ENCODE results near the gene C1QTNF12.
A peak's percentile ranks its signal among the peaks of the same experiment; 100 is the strongest.

C1QTNF12 gene

DNA sequence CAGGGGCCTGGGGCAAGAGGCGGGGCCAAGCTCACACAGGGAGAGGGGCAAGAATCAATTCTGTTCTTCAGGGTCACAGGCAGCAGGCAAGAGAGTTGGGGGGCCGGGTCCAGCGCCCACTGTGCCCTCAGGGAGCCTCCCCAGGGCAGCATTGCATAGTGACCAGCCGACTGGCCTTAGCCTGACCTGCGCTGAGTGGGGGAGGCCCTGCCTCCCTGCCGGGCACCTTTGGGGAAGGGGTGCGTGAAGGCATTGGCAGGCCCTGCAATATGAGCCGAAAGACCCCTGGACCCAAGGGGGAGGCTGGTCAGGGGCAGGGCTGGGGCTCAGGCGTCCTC, 45.9 kb upstream of the C1QTNF12 start:
- ChIA-PET POLR2A (interaction anchor here (1.2 to 1.5 kb wide), 2 partner anchors 9 to 19 kb away, joined by 3 read pairs; partner anchors contain the start of gene UBE2J2), CTCF (interaction anchor here (0.6 to 2.4 kb wide), 6 partner anchors 8 to 172 kb away, joined by 3 to 9 read pairs (median 3); no protein-coding TSS in a partner anchor)
- no peak for DNase-seq (ENCODE audit: extremely low spot score)
- TF ChIP-seq FOXM1 (IDR thresholded peaks at IDR 0.05; ENCODE audit: borderline replicate concordance) (no peak), NFRKB (IDR thresholded peaks at IDR 0.05) (no peak), ARNT (IDR thresholded peaks at IDR 0.05) (no peak), SUZ12 (IDR thresholded peaks at IDR 0.05) (no peak), ELF4 (IDR thresholded peaks at IDR 0.05) (no peak), BHLHE40 (IDR thresholded peaks at IDR 0.05; ENCODE audit: borderline replicate concordance) (no peak)
- TF ChIP-seq, protein P1, sequence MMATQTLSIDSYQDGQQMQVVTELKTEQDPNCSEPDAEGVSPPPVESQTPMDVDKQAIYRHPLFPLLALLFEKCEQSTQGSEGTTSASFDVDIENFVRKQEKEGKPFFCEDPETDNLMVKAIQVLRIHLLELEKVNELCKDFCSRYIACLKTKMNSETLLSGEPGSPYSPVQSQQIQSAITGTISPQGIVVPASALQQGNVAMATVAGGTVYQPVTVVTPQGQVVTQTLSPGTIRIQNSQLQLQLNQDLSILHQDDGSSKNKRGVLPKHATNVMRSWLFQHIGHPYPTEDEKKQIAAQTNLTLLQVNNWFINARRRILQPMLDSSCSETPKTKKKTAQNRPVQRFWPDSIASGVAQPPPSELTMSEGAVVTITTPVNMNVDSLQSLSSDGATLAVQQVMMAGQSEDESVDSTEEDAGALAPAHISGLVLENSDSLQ (IDR thresholded peaks at IDR 0.05): no peak

DNA sequence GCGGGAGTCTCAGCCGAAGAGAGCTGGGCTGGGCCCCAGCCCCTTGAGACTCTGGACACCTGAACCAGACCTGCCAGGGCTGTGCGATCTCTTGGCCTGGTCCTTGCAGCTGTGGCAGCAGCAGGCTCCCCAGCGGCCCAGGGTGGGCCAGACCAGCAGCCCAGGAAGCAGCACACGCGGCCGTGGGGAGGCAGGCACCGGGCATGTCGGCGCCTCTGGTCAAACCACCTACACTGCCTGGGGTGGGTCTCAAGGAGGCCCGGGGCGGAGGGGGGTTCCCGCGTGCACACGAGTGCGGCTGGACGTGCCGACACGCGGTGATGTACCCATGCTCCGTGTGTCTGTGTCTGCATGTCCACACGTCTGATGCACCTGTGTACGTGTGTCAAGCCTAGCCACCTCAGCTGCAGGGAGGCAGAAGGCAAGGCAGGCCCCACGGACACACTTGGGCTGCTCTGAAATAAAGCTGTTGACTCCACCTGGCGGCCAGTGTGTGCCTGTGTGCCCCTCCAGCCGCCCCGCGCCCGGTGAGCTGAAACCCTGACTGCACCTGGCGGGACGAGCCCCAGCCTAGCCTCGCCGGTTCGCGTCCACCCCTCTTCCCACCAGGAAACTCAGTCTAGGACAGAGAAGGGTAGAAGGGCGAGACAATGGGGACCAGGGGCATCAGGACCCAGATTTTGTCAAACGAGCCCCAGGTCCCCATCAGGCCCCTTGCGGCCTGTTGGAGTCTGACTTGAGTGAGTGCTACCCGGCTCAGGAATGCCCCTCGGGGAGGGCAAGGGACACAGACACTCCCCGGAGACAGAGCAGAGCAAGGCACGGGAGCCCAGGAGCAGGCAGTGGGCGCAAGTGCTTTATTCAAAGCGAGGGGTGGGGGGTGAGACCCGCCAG, 45.3 kb upstream of the C1QTNF12 start:
- ChIA-PET POLR2A (interaction anchor here (1.0 to 1.5 kb wide), 3 partner anchors 9 to 19 kb away, joined by 3 to 4 read pairs (median 3); partner anchors contain the start of gene UBE2J2), CTCF (interaction anchor here (0.6 to 2.4 kb wide), 8 partner anchors 9 to 171 kb away, joined by 3 to 9 read pairs (median 3); no protein-coding TSS in a partner anchor)
- DNase-seq (ENCODE audit: extremely low spot score): peak; percentile 75
- TF ChIP-seq LEF1 (IDR thresholded peaks at IDR 0.05; ENCODE audit: borderline replicate concordance): no peak
- peak; percentile 85; the same call in 1 of the 2 replicates for TF ChIP-seq HDGF (IDR thresholded peaks at IDR 0.05; ENCODE audit: borderline replicate concordance)
- TF ChIP-seq SP1 (IDR thresholded peaks at IDR 0.05): no peak

DNA sequence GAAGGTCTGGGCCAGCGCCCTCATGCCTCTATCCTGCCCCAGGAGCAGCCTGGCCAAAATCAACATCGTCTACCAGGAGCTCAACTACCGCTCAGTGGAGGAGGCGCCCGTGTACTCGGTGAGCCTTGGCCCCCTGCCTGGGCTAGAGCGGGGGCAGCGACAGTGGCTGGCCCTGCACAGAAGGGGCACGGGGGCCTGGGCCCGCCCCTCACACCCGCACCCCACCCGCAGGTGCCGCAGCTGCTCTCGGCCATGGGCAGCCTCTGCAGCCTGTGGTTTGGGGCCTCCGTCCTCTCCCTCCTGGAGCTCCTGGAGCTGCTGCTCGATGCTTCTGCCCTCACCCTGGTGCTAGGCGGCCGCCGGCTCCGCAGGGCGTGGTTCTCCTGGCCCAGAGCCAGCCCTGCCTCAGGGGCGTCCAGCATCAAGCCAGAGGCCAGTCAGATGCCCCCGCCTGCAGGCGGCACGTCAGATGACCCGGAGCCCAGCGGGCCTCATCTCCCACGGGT, 44.6 kb upstream of the C1QTNF12 start:
- no peak for TF ChIP-seq TARDBP (IDR thresholded peaks at IDR 0.05)
- no peak for TF ChIP-seq FOXA1 (IDR thresholded peaks at IDR 0.05)
- ChIA-PET CTCF (interaction anchor here (0.6 to 2.4 kb wide), 6 partner anchors 9 to 169 kb away, joined by 3 to 9 read pairs (median 4); no protein-coding TSS in a partner anchor), POLR2A (interaction anchor here (0.8 to 1.5 kb wide), 3 partner anchors 10 to 292 kb away, joined by 3 to 4 read pairs (median 3); partner anchors contain the start of gene UBE2J2)
- DNase-seq (ENCODE audit: extremely low spot score): no peak

DNA sequence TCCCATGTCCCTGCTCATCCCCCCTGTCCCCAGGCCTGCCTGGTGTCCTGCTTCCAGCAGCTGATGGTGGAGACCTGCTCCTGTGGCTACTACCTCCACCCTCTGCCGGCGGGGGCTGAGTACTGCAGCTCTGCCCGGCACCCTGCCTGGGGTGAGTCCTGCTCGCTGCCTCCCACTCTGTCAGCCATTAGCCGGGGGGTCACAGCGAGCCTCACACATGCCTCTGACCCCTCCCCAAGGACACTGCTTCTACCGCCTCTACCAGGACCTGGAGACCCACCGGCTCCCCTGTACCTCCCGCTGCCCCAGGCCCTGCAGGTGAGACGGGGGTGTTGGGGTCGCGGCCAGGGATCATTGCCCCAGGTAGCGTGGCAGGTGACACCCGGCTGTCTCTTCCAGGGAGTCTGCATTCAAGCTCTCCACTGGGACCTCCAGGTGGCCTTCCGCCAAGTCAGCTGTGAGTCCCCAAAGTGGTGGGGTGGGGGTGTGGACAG, 43.8 kb upstream of the C1QTNF12 start:
- DNase-seq (ENCODE audit: extremely low spot score): peak; percentile 82
- TF ChIP-seq HDGF (IDR thresholded peaks at IDR 0.05; ENCODE audit: borderline replicate concordance) (peak; percentile 86; the same call in 1 of the 2 replicates), NFRKB (IDR thresholded peaks at IDR 0.05) (no peak)
- ChIA-PET CTCF (interaction anchor here (0.7 to 2.4 kb wide), 3 partner anchors 10 to 938 kb away, joined by 3 to 9 read pairs (median 5); partner anchors contain the start of gene SKI), POLR2A (interaction anchor here (0.8 to 1.0 kb wide), 2 partner anchors 17 to 291 kb away, joined by 3 to 4 read pairs; partner anchors contain the start of gene UBE2J2)

DNA sequence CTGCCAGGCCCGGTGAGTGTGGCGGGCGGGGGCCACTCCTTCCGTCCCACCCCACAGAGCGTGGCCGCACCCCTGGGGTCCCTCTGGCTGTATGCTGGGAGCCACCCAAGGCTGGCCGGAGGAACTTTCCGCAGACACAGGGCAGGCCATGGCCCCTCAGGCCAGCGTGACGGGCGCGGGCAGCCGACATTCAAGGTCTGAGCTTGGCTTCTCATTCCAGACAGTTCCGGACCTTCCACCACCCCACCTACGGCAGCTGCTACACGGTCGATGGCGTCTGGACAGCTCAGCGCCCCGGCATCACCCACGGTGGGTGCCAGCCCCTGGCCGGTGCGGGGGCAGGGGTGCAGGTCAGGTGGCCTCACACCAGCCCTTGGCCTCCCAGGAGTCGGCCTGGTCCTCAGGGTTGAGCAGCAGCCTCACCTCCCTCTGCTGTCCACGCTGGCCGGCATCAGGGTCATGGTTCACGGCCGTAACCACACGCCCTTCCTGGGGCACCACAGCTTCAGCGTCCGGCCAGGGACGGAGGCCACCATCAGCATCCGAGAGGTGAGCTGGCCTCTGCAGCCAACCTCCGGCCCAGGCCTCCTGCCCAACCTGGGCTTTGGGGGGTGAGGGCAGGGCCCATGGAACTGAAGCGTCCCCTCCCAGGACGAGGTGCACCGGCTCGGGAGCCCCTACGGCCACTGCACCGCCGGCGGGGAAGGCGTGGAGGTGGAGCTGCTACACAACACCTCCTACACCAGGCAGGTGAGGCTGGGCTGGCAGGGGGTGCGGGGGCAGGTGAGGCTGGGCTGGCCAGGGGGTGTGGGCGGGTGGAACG, 41.0 kb upstream of the C1QTNF12 start:
- TF ChIP-seq BHLHE40 (IDR thresholded peaks at IDR 0.05; ENCODE audit: borderline replicate concordance) (no peak), HDGF (IDR thresholded peaks at IDR 0.05; ENCODE audit: borderline replicate concordance) (no peak), ZNF384 (IDR thresholded peaks at IDR 0.05) (no peak), SP1 (IDR thresholded peaks at IDR 0.05) (no peak), ELF4 (IDR thresholded peaks at IDR 0.05) (no peak), L3MBTL2 (conservative IDR thresholded peaks at IDR 0.05) (no peak), CTBP1 (IDR thresholded peaks at IDR 0.05; ENCODE audit: borderline replicate concordance) (no peak)
- DNase-seq (ENCODE audit: extremely low spot score): no peak
- ChIA-PET CTCF (no interaction called here), POLR2A (no interaction called here)

DNA sequence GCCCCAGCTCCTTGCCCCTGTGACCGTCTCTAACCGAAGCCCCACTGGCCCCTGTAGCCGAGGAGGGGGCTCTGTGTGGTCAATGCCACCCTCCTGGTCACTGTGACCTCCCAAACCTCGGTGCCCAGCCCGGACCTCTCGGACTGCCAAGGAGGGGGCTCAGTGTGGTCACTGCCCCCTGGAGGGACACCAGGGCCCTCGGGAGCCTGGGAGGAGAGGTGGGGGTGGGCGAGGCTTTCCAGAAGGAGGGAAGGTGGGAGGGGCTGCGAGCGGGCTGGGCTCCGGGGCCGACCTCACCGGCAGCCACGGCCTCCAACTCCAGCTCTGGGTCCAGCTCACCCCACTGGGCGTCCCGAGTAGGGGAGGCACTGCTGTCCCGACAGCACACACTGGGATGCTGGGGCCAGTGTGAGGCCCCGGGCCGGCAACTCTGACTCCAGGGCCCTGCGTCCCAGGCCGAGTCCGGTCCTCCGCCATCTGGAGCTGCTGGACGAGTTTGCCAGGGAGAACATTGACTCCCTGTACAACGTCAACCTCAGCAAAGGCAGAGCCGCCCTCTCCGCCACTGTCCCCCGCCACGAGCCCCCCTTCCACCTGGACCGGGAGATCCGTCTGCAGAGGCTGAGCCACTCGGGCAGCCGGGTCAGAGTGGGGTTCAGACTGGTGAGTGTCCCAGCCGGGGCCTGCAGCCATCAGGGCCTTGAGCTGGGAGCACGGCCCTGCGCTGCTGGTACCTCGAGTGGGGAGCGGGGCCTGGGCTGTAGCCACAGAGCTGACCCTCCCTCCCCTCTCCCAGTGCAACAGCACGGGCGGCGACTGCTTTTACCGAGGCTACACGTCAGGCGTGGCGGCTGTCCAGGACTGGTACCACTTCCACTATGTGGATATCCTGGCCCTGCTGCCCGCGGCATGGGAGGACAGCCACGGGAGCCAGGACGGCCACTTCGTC, 40.1 kb upstream of the C1QTNF12 start:
- no peak for DNase-seq (ENCODE audit: extremely low spot score)
- CTCF ChIA-PET: no interaction called here
- POLR2A ChIA-PET: interaction anchor here (2.1 kb wide), 1 partner anchor 13 kb away, joined by 8 read pairs; the partner anchor contains the start of gene UBE2J2
- no peak for TF ChIP-seq ELF4 (IDR thresholded peaks at IDR 0.05)
- no peak for TF ChIP-seq SUZ12 (IDR thresholded peaks at IDR 0.05)
- no peak for TF ChIP-seq NFRKB (IDR thresholded peaks at IDR 0.05)
- no peak for TF ChIP-seq TARDBP (IDR thresholded peaks at IDR 0.05)
- no peak for TF ChIP-seq SP1 (IDR thresholded peaks at IDR 0.05)
- TF ChIP-seq, protein P1 (IDR thresholded peaks at IDR 0.05): no peak
- TF ChIP-seq CTBP1 (IDR thresholded peaks at IDR 0.05; ENCODE audit: borderline replicate concordance): no peak
- no peak for TF ChIP-seq FOXM1 (IDR thresholded peaks at IDR 0.05; ENCODE audit: borderline replicate concordance)
- no peak for TF ChIP-seq FOXA1 (IDR thresholded peaks at IDR 0.05)
- TF ChIP-seq FOXK2 (IDR thresholded peaks at IDR 0.05): no peak
- TF ChIP-seq ARNT (IDR thresholded peaks at IDR 0.05): no peak
- TF ChIP-seq L3MBTL2 (conservative IDR thresholded peaks at IDR 0.05): no peak
- no peak for TF ChIP-seq BHLHE40 (IDR thresholded peaks at IDR 0.05; ENCODE audit: borderline replicate concordance)
- no peak for TF ChIP-seq HDGF (IDR thresholded peaks at IDR 0.05; ENCODE audit: borderline replicate concordance)
- no peak for TF ChIP-seq ZNF384 (IDR thresholded peaks at IDR 0.05)

Measured in HEK293T (cell line).